Lung (tissue), 12 donors: ENCODE measurements around the gene MEAK7. TPM values are rescaled to one million over a fixed set of nuclear protein-coding genes. Genes with fewer than 3 reads are reported as not detected.

Experiments
- ATAC-seq: fragments of 200-7000 bp; cut with Tn5 transposase; one replicate; pipeline ENCODE4 v1.9.1; 2020; ENCODE audit warnings: moderate number of reproducible peaks; ENCODE audit not compliant: insufficient read depth, low FRiP score
- DNase-seq, 3 donors: peaks; one replicate each; pipeline ENCODE4 v3.0.0-alpha.2; 2013 to 2017
- H3K27ac ChIP-seq, 2 donors: one replicate each; pipeline ENCODE4 v1.5.1; 2013; ENCODE audit warnings: mild to moderate bottlenecking in 2 of 2, moderate library complexity in 2 of 2, control low read depth in 1 of 2, inconsistent platforms in 1 of 2, low read depth in 1 of 2, low read length in 1 of 2
- H3K27me3 ChIP-seq, 3 donors: one replicate each; pipeline ENCODE4 v1.5.1; 2013; ENCODE audit warnings: low read length in 2 of 3; ENCODE audit not compliant: control insufficient read depth in 3 of 3, insufficient read depth in 3 of 3
- H3K36me3 ChIP-seq, 4 donors: one replicate each; pipeline ENCODE4 v1.5.1; 2013; ENCODE audit warnings: low read length in 4 of 4, mild to moderate bottlenecking in 1 of 4, moderate library complexity in 1 of 4; ENCODE audit not compliant: control insufficient read depth in 4 of 4, insufficient read depth in 4 of 4
- H3K4me1 ChIP-seq, 5 donors: one replicate each; pipeline ENCODE4 v1.5.1; 2013; ENCODE audit warnings: low read length in 5 of 5, mild to moderate bottlenecking in 2 of 5, moderate library complexity in 1 of 5; ENCODE audit not compliant: control insufficient read depth in 5 of 5, insufficient read depth in 5 of 5
- H3K4me3 ChIP-seq: one replicate; pipeline ENCODE4 v1.5.1; 2013; ENCODE audit warnings: mild to moderate bottlenecking, control low read depth, moderate library complexity
- H3K9ac ChIP-seq, 2 donors: one replicate each; pipeline ENCODE4 v1.5.1; 2013; ENCODE audit warnings: low read length in 2 of 2, control low read depth in 1 of 2; ENCODE audit not compliant: insufficient read depth in 1 of 2
- H3K9me3 ChIP-seq, 4 donors: one replicate each; pipeline ENCODE4 v1.5.1; 2013; ENCODE audit warnings: low read length in 3 of 4, mild to moderate bottlenecking in 1 of 4, moderate library complexity in 1 of 4; ENCODE audit not compliant: control insufficient read depth in 4 of 4, insufficient read depth in 3 of 4
- CTCF ChIP-seq: IDR thresholded peaks from 2 replicates; pipeline ENCODE4 v1.5.1; 2012; ENCODE audit warnings: mild to moderate bottlenecking; ENCODE audit errors: control extremely low read depth, extremely low read depth
- WGBS, 2 donors: extraction: QIAGEN DNeasy Blood & Tissue Kit; methylation state at CpG; one replicate each; pipeline ENCODE4 v1.1.7; 2013; 5-methylcytosine and 5-hydroxymethylcytosine counted together
- polyA plus RNA-seq, 2 donors: library from polyadenylated mRNA; stranded (reverse); fragments of 200-250 nt; gene quantifications; one replicate each; pipeline ENCODE4 v1.2.1, GENCODE V29; 2013
- total RNA-seq, 2 donors: library from RNA; depleted of rRNA in 1 of 2; stranded (reverse); fragments of >200 nt in 1 of 2; gene quantifications; one replicate each; pipeline ENCODE4 v1.2.1, GENCODE V29; 2014 to 2021
- donor health status: control.
- donor health status: control.
- donor health status: Bipolar disorder and iron deficiency.
- donor health status: healthy.
- donor health status: DM: yes; HTN: yes; CAD: no.

MEAK7 gene
- total and polyA plus RNA-seq, 4 donors, result 4.8 to 16.9 (median 11.2) TPM

- 67 to 74% methylated on average over 4 of the region's 4 CpGs for WGBS, 2 donors
- TF ChIP-seq CTCF, result no peak
- no peaks in the 10 kb centered on the region for H3K9me3 ChIP-seq
- no peaks in the 10 kb centered on the region for H3K36me3 ChIP-seq
- no peak overlapping the region for H3K9ac ChIP-seq
- ATAC-seq (no peak), DNase-seq (no peak)
- no peak overlapping the region for H3K27ac ChIP-seq
- no peak overlapping the region for H3K4me3 ChIP-seq
- peaks cover 0 to 7% (median 0%) of the 10 kb centered on the region in 5 donors for H3K4me1 ChIP-seq
- no peaks in the 10 kb centered on the region for H3K27me3 ChIP-seq
Observed at GRCh38 chr16:84550096-84550495, 45.6 kb upstream of the MEAK7 start.

GRCh38 chr16:84548971-84549844 lies 44.7 kb upstream of the MEAK7 start:
- no peak for TF ChIP-seq CTCF
- DNase-seq (peak in 2 of 3 donors; percentile 30 to 63), ATAC-seq (peak; percentile 34)
- no peak overlapping the region for H3K4me3 ChIP-seq
- 54 to 64% methylated on average over 24 to 25 of the region's 25 CpGs for WGBS, 2 donors
- no peaks in the 10 kb centered on the region for H3K36me3 ChIP-seq
- no peak overlapping the region for H3K9ac ChIP-seq
- no peaks in the 10 kb centered on the region for H3K27me3 ChIP-seq
- H3K4me1 ChIP-seq, result peaks cover 0 to 6% (median 0%) of the 10 kb centered on the region in 5 donors
- H3K27ac ChIP-seq, result peak overlapping the region in 1 of 2 donors; percentile 82
- no peaks in the 10 kb centered on the region for H3K9me3 ChIP-seq

DNA sequence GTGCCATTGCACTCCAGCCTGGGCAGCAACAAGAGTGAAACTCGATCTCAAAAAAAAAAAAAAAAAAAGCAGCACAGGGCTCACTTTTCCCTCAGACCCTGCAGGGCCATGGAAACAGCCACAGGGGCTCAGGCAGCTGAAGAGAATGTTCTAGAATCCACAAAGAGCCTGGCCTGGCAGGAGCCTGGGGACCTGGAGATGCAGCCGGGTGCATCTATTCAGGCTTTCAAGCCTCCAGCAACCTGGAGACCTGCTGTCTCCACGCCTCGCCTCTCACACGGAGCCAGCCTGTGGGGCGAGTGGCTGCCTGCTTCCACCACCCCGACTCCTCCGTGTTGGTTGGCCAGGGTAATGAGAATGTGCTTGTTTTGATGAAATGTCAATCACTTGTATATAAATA lies 44.0 kb upstream of the MEAK7 start:
- Histone ChIP-seq H3K9me3 (no peaks in the 10 kb centered on the region), H3K9ac (no peak overlapping the region), H3K4me1 (peaks cover 0 to 4% (median 0%) of the 10 kb centered on the region in 5 donors), H3K4me3 (no peak overlapping the region), H3K27me3 (no peaks in the 10 kb centered on the region), H3K36me3 (no peaks in the 10 kb centered on the region), H3K27ac (peak overlapping the region in 1 of 2 donors; percentile 42)
- no peak for DNase-seq
- ATAC-seq, result no peak
- no peak for TF ChIP-seq CTCF
- WGBS, 2 donors, result 85 to 98% methylated on average over 7 to 8 of the region's 8 CpGs
